ENCODE results near the gene MAML2.

DNA sequence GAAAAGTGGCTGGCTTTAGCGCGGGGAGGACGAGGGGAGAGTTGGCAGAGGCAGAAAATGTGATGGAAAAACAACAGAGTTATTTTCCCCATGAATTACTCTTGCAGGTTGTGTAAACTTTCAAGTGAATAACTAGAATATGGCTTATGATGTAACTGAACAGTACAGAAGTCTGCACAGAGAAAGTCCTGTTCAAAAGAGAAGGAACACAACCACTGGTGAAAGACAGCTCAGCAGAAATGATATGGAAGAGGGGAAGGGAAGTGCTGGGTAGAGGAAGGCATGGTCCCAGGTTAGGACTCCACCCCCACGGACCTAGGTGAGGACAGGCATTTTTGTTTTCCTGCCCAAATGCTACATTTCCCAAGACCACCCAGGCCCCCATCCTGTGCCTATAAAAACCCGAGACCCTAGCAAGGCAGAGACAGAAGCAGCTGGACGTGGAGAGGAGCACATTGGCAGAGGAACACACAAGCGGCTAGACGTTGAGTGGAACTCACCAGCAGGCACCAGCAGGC, 77.7 kb downstream of the MAML2 start:
- TF ChIP-seq POLR2A (IDR thresholded peaks at IDR 0.05) = no peak
- TF ChIP-seq, protein P1, sequence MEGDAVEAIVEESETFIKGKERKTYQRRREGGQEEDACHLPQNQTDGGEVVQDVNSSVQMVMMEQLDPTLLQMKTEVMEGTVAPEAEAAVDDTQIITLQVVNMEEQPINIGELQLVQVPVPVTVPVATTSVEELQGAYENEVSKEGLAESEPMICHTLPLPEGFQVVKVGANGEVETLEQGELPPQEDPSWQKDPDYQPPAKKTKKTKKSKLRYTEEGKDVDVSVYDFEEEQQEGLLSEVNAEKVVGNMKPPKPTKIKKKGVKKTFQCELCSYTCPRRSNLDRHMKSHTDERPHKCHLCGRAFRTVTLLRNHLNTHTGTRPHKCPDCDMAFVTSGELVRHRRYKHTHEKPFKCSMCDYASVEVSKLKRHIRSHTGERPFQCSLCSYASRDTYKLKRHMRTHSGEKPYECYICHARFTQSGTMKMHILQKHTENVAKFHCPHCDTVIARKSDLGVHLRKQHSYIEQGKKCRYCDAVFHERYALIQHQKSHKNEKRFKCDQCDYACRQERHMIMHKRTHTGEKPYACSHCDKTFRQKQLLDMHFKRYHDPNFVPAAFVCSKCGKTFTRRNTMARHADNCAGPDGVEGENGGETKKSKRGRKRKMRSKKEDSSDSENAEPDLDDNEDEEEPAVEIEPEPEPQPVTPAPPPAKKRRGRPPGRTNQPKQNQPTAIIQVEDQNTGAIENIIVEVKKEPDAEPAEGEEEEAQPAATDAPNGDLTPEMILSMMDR (IDR thresholded peaks at IDR 0.05) = no peak

Data from esophagus squamous epithelium (tissue), 4 donors.